ENCODE results near the gene GPX1. TPM values are rescaled to one million over a fixed set of nuclear protein-coding genes. Genes with fewer than 3 reads are reported as not detected.
A peak's percentile ranks its signal among the peaks of the same experiment; 100 is the strongest.

The GPX1 gene
- total and polyA plus RNA-seq, 2 donors (not counting 1 experiment from before 2014, with no cell fraction given) = 79.5 to 180 TPM

GRCh38 chr3:49343163-49343562, 15.0 kb downstream of the GPX1 start:
- Histone ChIP-seq H3K9ac (ENCODE audit: low read length) (no peak overlapping the region), H3K4me1 (ENCODE audit: control insufficient read depth in 2 of 2, insufficient read depth in 2 of 2, low read length in 2 of 2) (peaks cover 80 to 90% of the 10 kb centered on the region in 2 donors), H3K9me3 (ENCODE audit: control extremely low read depth in 1 of 3, control insufficient read depth in 2 of 3, insufficient read depth in 1 of 3, low read length in 2 of 3) (no peaks in the 10 kb centered on the region), H3K27ac (ENCODE audit: low read length in 2 of 2) (peak overlapping the region; percentile 32 to 96), H3K4me2 (replicated peaks; ENCODE audit: low read depth, low read length, poor library complexity, severe bottlenecking) (peak overlapping the region; percentile 54), H4K20me1 (ENCODE audit: control insufficient read depth, insufficient read depth, low read length, poor library complexity, severe bottlenecking) (no peaks in the 10 kb centered on the region), H3K36me3 (replicated peaks in 1 of 2; ENCODE audit: control extremely low read depth in 1 of 2, control insufficient read depth in 1 of 2, extremely low read depth in 1 of 2, insufficient read depth in 2 of 2, low read length in 1 of 2) (peaks cover 0 to under 1% of the 10 kb centered on the region in 2 experiments), H2AFZ (ENCODE audit: insufficient read depth, low read depth, low read length, poor library complexity, severe bottlenecking) (no peak overlapping the region), H3K4me3 (ENCODE audit: control extremely low read depth in 1 of 5, extremely low read depth in 1 of 5, insufficient read depth in 1 of 5, low read depth in 2 of 5, low read length in 4 of 5) (peak overlapping the region in 1 of 5 experiments; percentile 29), H3K27me3 (replicated peaks in 1 of 4; ENCODE audit: control extremely low read depth in 1 of 4, control insufficient read depth in 3 of 4, insufficient read depth in 4 of 4, low read length in 3 of 4) (no peaks in the 10 kb centered on the region), H3K79me2 (ENCODE audit: control insufficient read depth, insufficient read depth, low read length) (peaks cover 35% of the 10 kb centered on the region)
- TF ChIP-seq EZH2 (IDR thresholded peaks at IDR 0.05; ENCODE audit: borderline replicate concordance, insufficient read depth, low read depth, low read length, poor library complexity, severe bottlenecking) (no peak), CTCF (IDR thresholded peaks at IDR 0.05) (no peak)
- CTCF ChIA-PET = interaction anchor here (1.7 to 3.6 kb wide), 2 partner anchors 106 kb away, joined by 11 to 14 read pairs; no protein-coding TSS in a partner anchor
- peaks cover 68% of the 10 kb centered on the region for H3K4me1 Mint-ChIP-seq
- POLR2A ChIA-PET = interaction anchor here (0.6 to 2.6 kb wide), 7 partner anchors 15 to 126 kb away, joined by 3 to 16 read pairs (median 5); partner anchors contain the start of genes GPX1, RHOA and TCTA
- H3K27me3 Mint-ChIP-seq = no peaks in the 10 kb centered on the region
- peak overlapping the region; percentile 23 for H3K4me3 Mint-ChIP-seq
- WGBS (ENCODE audit: insufficient coverage) = 88% methylated on average over 1 of the region's 3 CpGs
- H3K27ac Mint-ChIP-seq = peak overlapping the region; percentile 89
- no peak for ATAC-seq (ENCODE audit: low read depth)
- no peaks in the 10 kb centered on the region for H3K9me3 Mint-ChIP-seq (ENCODE audit: insufficient read depth)
- intact Hi-C loops (cut with micrococcal nuclease) = loop anchor here (5.0 to 10.0 kb wide), 3 partner anchors 171 to 892 kb away; partner anchors contain the start of genes GNAI2, IMPDH2 and KLHDC8B
- DNase-seq = peak; percentile 52

GRCh38 chr3:49341996-49342395, 16.2 kb downstream of the GPX1 start:
- peak; percentile 12 for DNase-seq
- intact Hi-C loops (cut with micrococcal nuclease) = loop anchor here (5.0 to 10.0 kb wide), 3 partner anchors 170 to 893 kb away; partner anchors contain the start of genes GNAI2, IMPDH2 and KLHDC8B
- Histone ChIP-seq H3K79me2 (ENCODE audit: control insufficient read depth, insufficient read depth, low read length) (peaks cover 45% of the 10 kb centered on the region), H3K4me3 (ENCODE audit: control extremely low read depth in 1 of 5, extremely low read depth in 1 of 5, insufficient read depth in 1 of 5, low read depth in 2 of 5, low read length in 4 of 5) (no peak overlapping the region), H3K9ac (ENCODE audit: low read length) (no peak overlapping the region), H3K4me2 (replicated peaks; ENCODE audit: low read depth, low read length, poor library complexity, severe bottlenecking) (peak overlapping the region; percentile 54), H3K4me1 (ENCODE audit: control insufficient read depth in 2 of 2, insufficient read depth in 2 of 2, low read length in 2 of 2) (peaks cover 78 to 89% of the 10 kb centered on the region in 2 donors), H3K27ac (ENCODE audit: low read length in 2 of 2) (peak overlapping the region; percentile 96 to 99), H3K27me3 (replicated peaks in 1 of 4; ENCODE audit: control extremely low read depth in 1 of 4, control insufficient read depth in 3 of 4, insufficient read depth in 4 of 4, low read length in 3 of 4) (no peaks in the 10 kb centered on the region), H2AFZ (ENCODE audit: insufficient read depth, low read depth, low read length, poor library complexity, severe bottlenecking) (peak overlapping the region; percentile 46), H4K20me1 (ENCODE audit: control insufficient read depth, insufficient read depth, low read length, poor library complexity, severe bottlenecking) (peaks cover 3% of the 10 kb centered on the region), H3K36me3 (replicated peaks in 1 of 2; ENCODE audit: control extremely low read depth in 1 of 2, control insufficient read depth in 1 of 2, extremely low read depth in 1 of 2, insufficient read depth in 2 of 2, low read length in 1 of 2) (peaks cover 0 to 8% of the 10 kb centered on the region in 2 experiments), H3K9me3 (ENCODE audit: control extremely low read depth in 1 of 3, control insufficient read depth in 2 of 3, insufficient read depth in 1 of 3, low read length in 2 of 3) (no peaks in the 10 kb centered on the region)
- no peak for ATAC-seq (ENCODE audit: low read depth)
- Mint-ChIP-seq H3K4me3 (peak overlapping the region; percentile 49), H3K27ac (peak overlapping the region; percentile 89), H3K4me1 (peaks cover 67% of the 10 kb centered on the region), H3K27me3 (no peaks in the 10 kb centered on the region), H3K9me3 (ENCODE audit: insufficient read depth) (no peaks in the 10 kb centered on the region)
- POLR2A ChIA-PET = interaction anchor here (0.6 to 2.6 kb wide), 3 partner anchors 16 to 105 kb away, joined by 7 to 16 read pairs (median 11); partner anchors contain the start of genes GPX1, RHOA and TCTA
- TF ChIP-seq EZH2 (IDR thresholded peaks at IDR 0.05; ENCODE audit: borderline replicate concordance, insufficient read depth, low read depth, low read length, poor library complexity, severe bottlenecking) (no peak), CTCF (IDR thresholded peaks at IDR 0.05) (no peak)
- CTCF ChIA-PET = interaction anchor here (0.8 to 1.7 kb wide), 4 partner anchors 10 to 107 kb away, joined by 3 to 11 read pairs (median 4); no protein-coding TSS in a partner anchor
- 80% methylated on average over 2 of the region's 6 CpGs for WGBS (ENCODE audit: insufficient coverage)
